Peyer's patch (tissue), 4 donors: Measurements from ENCODE around the gene SLC2A2.

Experiments
- POLR2A ChIP-seq, 2 donors: fragments of 450-650 bp; IDR thresholded peaks; one replicate each; pipeline ENCODE4 v1.5.1; 2017; ENCODE audit warnings: antibody characterized with exemption in 2 of 2, mild to moderate bottlenecking in 2 of 2, moderate library complexity in 2 of 2
- TF ChIP-seq, protein P1 (sequence below), 6 experiments: fragments of 450-650 bp in 4 of 6; fragments of 200-600 bp in 2 of 6; sonication (generic) in 1 of 6; IDR thresholded peaks; one replicate each; pipeline ENCODE4 v1.5.1; 2017 to 2019; ENCODE audit warnings: antibody characterized with exemption in 6 of 6, mild to moderate bottlenecking in 3 of 6, moderate library complexity in 1 of 6

DNA sequence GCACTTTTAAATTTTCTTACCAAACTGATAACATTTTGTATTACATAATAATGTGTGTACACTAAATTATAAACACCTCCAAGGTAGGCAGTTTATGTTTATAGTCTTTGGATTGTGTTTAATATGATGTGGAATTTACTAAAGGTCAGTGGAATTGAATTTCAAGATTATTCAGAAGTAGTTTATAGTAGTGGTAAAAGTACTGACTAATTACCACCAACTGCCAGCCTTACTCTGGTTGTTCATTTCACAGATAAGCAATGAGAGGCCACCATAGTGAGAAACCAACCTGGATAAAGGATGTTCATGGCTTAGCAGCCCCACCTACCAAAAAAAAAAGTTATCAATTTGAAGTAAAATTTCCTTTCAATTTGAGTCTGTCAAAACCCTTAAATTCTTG, 64.1 kb downstream of the SLC2A2 start:
- no peak for TF ChIP-seq POLR2A (IDR thresholded peaks at IDR 0.05)
- TF ChIP-seq, protein P1, sequence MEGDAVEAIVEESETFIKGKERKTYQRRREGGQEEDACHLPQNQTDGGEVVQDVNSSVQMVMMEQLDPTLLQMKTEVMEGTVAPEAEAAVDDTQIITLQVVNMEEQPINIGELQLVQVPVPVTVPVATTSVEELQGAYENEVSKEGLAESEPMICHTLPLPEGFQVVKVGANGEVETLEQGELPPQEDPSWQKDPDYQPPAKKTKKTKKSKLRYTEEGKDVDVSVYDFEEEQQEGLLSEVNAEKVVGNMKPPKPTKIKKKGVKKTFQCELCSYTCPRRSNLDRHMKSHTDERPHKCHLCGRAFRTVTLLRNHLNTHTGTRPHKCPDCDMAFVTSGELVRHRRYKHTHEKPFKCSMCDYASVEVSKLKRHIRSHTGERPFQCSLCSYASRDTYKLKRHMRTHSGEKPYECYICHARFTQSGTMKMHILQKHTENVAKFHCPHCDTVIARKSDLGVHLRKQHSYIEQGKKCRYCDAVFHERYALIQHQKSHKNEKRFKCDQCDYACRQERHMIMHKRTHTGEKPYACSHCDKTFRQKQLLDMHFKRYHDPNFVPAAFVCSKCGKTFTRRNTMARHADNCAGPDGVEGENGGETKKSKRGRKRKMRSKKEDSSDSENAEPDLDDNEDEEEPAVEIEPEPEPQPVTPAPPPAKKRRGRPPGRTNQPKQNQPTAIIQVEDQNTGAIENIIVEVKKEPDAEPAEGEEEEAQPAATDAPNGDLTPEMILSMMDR (IDR thresholded peaks at IDR 0.05): no peak
